ENCODE measurements around the gene ANAPC7.
A peak's percentile ranks its signal among the peaks of the same experiment; 100 is the strongest.

Gene ANAPC7

GRCh38 chr12:110373962-110374611 lies 29.4 kb downstream of the ANAPC7 start:
- DNase-seq: no peak

- no peak for DNase-seq
Measured at GRCh38 chr12:110373425-110373824, 30.1 kb downstream of the ANAPC7 start.

GRCh38 chr12:110373025-110373424 lies 30.5 kb downstream of the ANAPC7 start:
- DNase-seq: no peak

- DNase-seq: no peak
Measured at GRCh38 chr12:110372056-110372425, 31.5 kb downstream of the ANAPC7 start.

GRCh38 chr12:110371408-110372055 lies 32.0 kb downstream of the ANAPC7 start:
- DNase-seq: no peak

GRCh38 chr12:110370732-110371231 lies 32.7 kb downstream of the ANAPC7 start:
- DNase-seq: no peak

- no peak for DNase-seq
Measured at GRCh38 chr12:110369992-110370391, 33.5 kb downstream of the ANAPC7 start.

- DNase-seq: no peak
Measured at GRCh38 chr12:110367181-110367864, 36.2 kb downstream of the ANAPC7 start.

- DNase-seq: peak; percentile 16
Measured at GRCh38 chr12:110366321-110367142, 37.0 kb downstream of the ANAPC7 start.

- peak; percentile 14 for DNase-seq
Measured at GRCh38 chr12:110365489-110366320, 37.8 kb downstream of the ANAPC7 start.

- no peak for DNase-seq
Measured at GRCh38 chr12:110361216-110361615, 42.3 kb downstream of the ANAPC7 start.

- DNase-seq: peak; percentile 79
Measured at GRCh38 chr12:110358384-110359097, 45.0 kb downstream of the ANAPC7 start.

- peak; percentile 38 for DNase-seq
Measured at GRCh38 chr12:110355073-110355472, 48.4 kb downstream of the ANAPC7 start.

GRCh38 chr12:110354172-110354780 lies 49.2 kb downstream of the ANAPC7 start:
- peak; percentile 98 for DNase-seq

GRCh38 chr12:110353211-110353965 lies 50.1 kb downstream of the ANAPC7 start:
- peak; percentile 45 for DNase-seq

GRCh38 chr12:110352401-110352800 lies 51.1 kb downstream of the ANAPC7 start:
- peak; percentile 22 for DNase-seq

GRCh38 chr12:110351119-110351518 lies 52.4 kb downstream of the ANAPC7 start:
- no peak for DNase-seq

GRCh38 chr12:110349514-110350151 lies 53.9 kb downstream of the ANAPC7 start:
- DNase-seq: no peak

- no peak for DNase-seq
Measured at GRCh38 chr12:110349096-110349495, 54.4 kb downstream of the ANAPC7 start.

Measured in OCI-M1 (cell line).